CD8-positive, alpha-beta memory T cell (primary cell): Measurements from ENCODE around the gene SERTAD2. TPM values are rescaled to one million over a fixed set of nuclear protein-coding genes. Genes with fewer than 3 reads are reported as not detected.
A peak's percentile ranks its signal among the peaks of the same experiment; 100 is the strongest.

Experiments
- CTCF ChIA-PET: fragments of 350-600 bp; sonication (Branson Sonifier 250); formaldehyde crosslinking; loops from one replicate; lab custom pipeline; 2021; ENCODE audit warnings: antibody characterized with exemption; lab: Charles Lee
- POLR2A ChIA-PET: fragments of 350-600 bp; sonication (Branson Sonifier 250); formaldehyde crosslinking; loops from one replicate; lab custom pipeline; 2021; ENCODE audit warnings: antibody characterized with exemption; lab: Charles Lee
- DNase-seq, 5 donors: peaks; one replicate each; pipeline versions ENCODE4 v3.0.0 to v3.0.0-alpha.2; 2020 to 2022; ENCODE audit warnings: mixed read lengths in 1 of 5
- H3K27ac ChIP-seq: one replicate; pipeline ENCODE4 v1.7.0; 2013; ENCODE audit warnings: low read depth, mild to moderate bottlenecking, low read length, moderate library complexity
- H3K27me3 ChIP-seq: 2 replicates; pipeline ENCODE4 v1.7.0; 2013; ENCODE audit warnings: low read length, mild to moderate bottlenecking; ENCODE audit not compliant: insufficient read depth, poor library complexity, severe bottlenecking
- H3K36me3 ChIP-seq: 2 replicates; pipeline ENCODE4 v1.7.0; 2013; ENCODE audit warnings: mild to moderate bottlenecking, low read length, moderate library complexity; ENCODE audit not compliant: insufficient read depth
- H3K4me1 ChIP-seq: 2 replicates; pipeline ENCODE4 v1.7.0; 2013; ENCODE audit warnings: mild to moderate bottlenecking, low read length, moderate library complexity; ENCODE audit not compliant: insufficient read depth
- H3K4me3 ChIP-seq: 2 replicates; pipeline ENCODE4 v1.7.0; 2013; ENCODE audit warnings: mild to moderate bottlenecking, low read length
- H3K9me3 ChIP-seq: 2 replicates; pipeline ENCODE4 v1.7.0; 2013; ENCODE audit warnings: mild to moderate bottlenecking, low read length
- H3K27ac Mint-ChIP-seq, 8 donors: one replicate each; pipeline ENCODE4 v1.8.0; 2020 to 2021; ENCODE audit warnings: mixed read lengths in 8 of 8, mild to moderate bottlenecking in 6 of 8, inconsistent platforms in 3 of 8, moderate library complexity in 3 of 8
- H3K27me3 Mint-ChIP-seq, 2 donors: one replicate each; pipeline ENCODE4 v1.8.0; 2020 to 2021; ENCODE audit warnings: mixed read lengths in 2 of 2, mild to moderate bottlenecking in 1 of 2, moderate library complexity in 1 of 2
- H3K36me3 Mint-ChIP-seq, 3 donors: one replicate each; pipeline ENCODE4 v1.8.0; 2020 to 2021; ENCODE audit warnings: mixed read lengths in 3 of 3, inconsistent platforms in 1 of 3, mild to moderate bottlenecking in 1 of 3
- H3K4me1 Mint-ChIP-seq, 3 donors: one replicate each; pipeline ENCODE4 v1.8.0; 2020 to 2021; ENCODE audit warnings: mixed read lengths in 3 of 3, inconsistent platforms in 1 of 3, mild to moderate bottlenecking in 1 of 3
- H3K4me3 Mint-ChIP-seq, 7 donors: one replicate each; pipeline ENCODE4 v1.8.0; 2020 to 2021; ENCODE audit warnings: mixed read lengths in 7 of 7, mild to moderate bottlenecking in 6 of 7, moderate library complexity in 4 of 7, inconsistent platforms in 2 of 7
- H3K9me3 Mint-ChIP-seq, 5 donors: one replicate each; pipeline ENCODE4 v1.8.0; 2020 to 2022; ENCODE audit warnings: mixed read lengths in 5 of 5, mild to moderate bottlenecking in 3 of 5, moderate library complexity in 2 of 5, inconsistent platforms in 1 of 5
- polyA plus RNA-seq: library from polyadenylated mRNA; unstranded; fragments of 300-500 nt; fragmentation: Illumina TruSeq; gene quantifications from one replicate; pipeline ENCODE4 v1.2.3, GENCODE V29; 2021
- total RNA-seq, 2 experiments: library from RNA; stranded (reverse); gene quantifications; one replicate each; pipeline ENCODE4 v1.2.3, GENCODE V29; 2021

The SERTAD2 gene
- total and polyA plus RNA-seq, 3 experiments from 2014 or later, result 6.3 to 21.4 (median 20.6) TPM

DNA sequence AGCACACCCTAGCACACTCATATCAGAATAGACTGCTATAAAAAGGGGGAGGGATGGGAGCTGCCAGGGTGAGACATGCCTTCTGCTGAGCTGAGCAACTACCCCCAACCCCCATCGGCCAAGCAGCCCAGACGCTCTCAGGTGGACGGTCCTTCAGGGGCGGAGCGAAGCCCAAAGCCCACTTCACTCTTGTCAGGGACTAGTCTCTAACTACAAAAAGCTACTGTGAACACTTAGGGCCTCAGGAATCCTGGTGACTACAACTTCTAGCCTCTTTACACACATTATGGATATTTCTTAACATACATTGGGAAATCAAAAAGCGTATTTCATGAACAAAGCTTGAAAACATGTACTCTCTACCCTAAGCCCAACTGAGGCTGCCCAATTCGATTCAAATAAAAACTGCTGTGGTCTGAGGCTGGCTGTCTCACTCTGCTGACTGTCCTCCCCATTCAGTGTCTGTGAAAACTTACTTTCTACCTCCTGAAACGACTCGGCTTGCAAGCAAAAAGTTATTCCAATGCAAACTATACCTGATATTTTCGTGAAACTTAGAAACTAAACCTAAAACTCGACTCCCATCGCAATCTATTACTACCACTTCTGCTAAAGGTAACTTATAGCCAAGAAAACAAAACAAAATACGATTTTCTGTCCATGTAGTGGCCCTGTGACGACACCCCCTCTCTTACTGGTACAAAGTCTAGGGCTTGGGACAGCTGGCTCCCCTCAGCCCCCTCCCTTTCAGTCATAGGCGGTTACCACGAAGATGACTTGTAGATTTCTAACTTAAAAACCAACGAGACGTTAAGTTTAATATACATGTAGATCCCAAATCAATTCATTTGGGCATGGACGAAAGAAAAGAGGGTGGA is 1.2 kb downstream of the SERTAD2 start:
- H3K27ac ChIP-seq, result peak overlapping the region; percentile 76
- H3K36me3 ChIP-seq, result no peaks in the 10 kb centered on the region
- H3K9me3 ChIP-seq, result no peaks in the 10 kb centered on the region
- H3K4me1 ChIP-seq, result peaks cover 56% of the 10 kb centered on the region
- DNase-seq, result no peak
- Mint-ChIP-seq H3K4me1 (peaks cover 56 to 78% (median 66%) of the 10 kb centered on the region in 3 donors), H3K27me3 (no peaks in the 10 kb centered on the region), H3K27ac (peak overlapping the region; percentile 88 to 99 (median 96)), H3K4me3 (peak overlapping the region; percentile 89 to 95 (median 92)), H3K9me3 (no peaks in the 10 kb centered on the region), H3K36me3 (peaks cover 0 to 8% (median 0%) of the 10 kb centered on the region in 3 donors)
- H3K27me3 ChIP-seq, result no peaks in the 10 kb centered on the region
- CTCF ChIA-PET, result interaction anchor here (0.8 to 9.7 kb wide), 19 partner anchors 8 to 381 kb away, joined by 3 to 81 read pairs (median 14); partner anchors contain the start of gene AFTPH
- POLR2A ChIA-PET, result interaction anchor here (1.0 to 6.0 kb wide), 14 partner anchors 8 to 478 kb away, joined by 3 to 167 read pairs (median 8); partner anchors contain the start of genes AFTPH and RAB1A
- peak overlapping the region; percentile 90 for H3K4me3 ChIP-seq

GRCh38 chr2:64651590-64651989 is 2.1 kb downstream of the SERTAD2 start:
- peak overlapping the region in 3 of 8 donors; percentile 39 to 88 (median 64) for H3K27ac Mint-ChIP-seq

GRCh38 chr2:64650722-64651338 is 2.9 kb downstream of the SERTAD2 start:
- peaks cover 66% of the 10 kb centered on the region for H3K4me1 ChIP-seq
- no peaks in the 10 kb centered on the region for H3K36me3 ChIP-seq
- Mint-ChIP-seq H3K27me3 (no peaks in the 10 kb centered on the region), H3K36me3 (peaks cover 0 to 8% (median 0%) of the 10 kb centered on the region in 3 donors), H3K27ac (peak overlapping the region in 1 of 8 donors; percentile 31), H3K9me3 (no peaks in the 10 kb centered on the region), H3K4me3 (peak overlapping the region in 2 of 7 donors; percentile 24 to 43), H3K4me1 (peaks cover 63 to 86% (median 80%) of the 10 kb centered on the region in 3 donors)
- H3K27ac ChIP-seq, result peak overlapping the region; percentile 21
- H3K9me3 ChIP-seq, result no peaks in the 10 kb centered on the region
- POLR2A ChIA-PET, result interaction anchor here (1.1 to 6.0 kb wide), 4 partner anchors 14 to 99 kb away, joined by 3 to 167 read pairs (median 34); no protein-coding TSS in a partner anchor
- DNase-seq, result no peak
- no peaks in the 10 kb centered on the region for H3K27me3 ChIP-seq
- no peak overlapping the region for H3K4me3 ChIP-seq
- CTCF ChIA-PET, result interaction anchor here (0.9 to 9.7 kb wide), 10 partner anchors 15 to 222 kb away, joined by 3 to 81 read pairs (median 9); partner anchors contain the start of gene AFTPH

More at GRCh38 chr2:64651590-64651989, 2.1 kb downstream of the SERTAD2 start:
- ChIA-PET CTCF (interaction anchor here (0.8 to 9.7 kb wide), 14 partner anchors 7 to 382 kb away, joined by 3 to 81 read pairs (median 20); partner anchors contain the start of gene AFTPH), POLR2A (interaction anchor here (1.1 to 6.0 kb wide), 4 partner anchors 13 to 98 kb away, joined by 3 to 167 read pairs (median 34); no protein-coding TSS in a partner anchor)
- DNase-seq, result no peak
- Histone ChIP-seq H3K27ac (peak overlapping the region; percentile 76), H3K4me3 (no peak overlapping the region), H3K4me1 (peaks cover 60% of the 10 kb centered on the region), H3K36me3 (no peaks in the 10 kb centered on the region), H3K9me3 (no peaks in the 10 kb centered on the region), H3K27me3 (no peaks in the 10 kb centered on the region)
- Mint-ChIP-seq H3K4me3 (peak overlapping the region in 4 of 7 donors; percentile 89 to 92 (median 90)), H3K27me3 (no peaks in the 10 kb centered on the region), H3K9me3 (no peaks in the 10 kb centered on the region), H3K4me1 (peaks cover 59 to 83% (median 75%) of the 10 kb centered on the region in 3 donors), H3K36me3 (peaks cover 0 to 8% (median 0%) of the 10 kb centered on the region in 3 donors)

DNA sequence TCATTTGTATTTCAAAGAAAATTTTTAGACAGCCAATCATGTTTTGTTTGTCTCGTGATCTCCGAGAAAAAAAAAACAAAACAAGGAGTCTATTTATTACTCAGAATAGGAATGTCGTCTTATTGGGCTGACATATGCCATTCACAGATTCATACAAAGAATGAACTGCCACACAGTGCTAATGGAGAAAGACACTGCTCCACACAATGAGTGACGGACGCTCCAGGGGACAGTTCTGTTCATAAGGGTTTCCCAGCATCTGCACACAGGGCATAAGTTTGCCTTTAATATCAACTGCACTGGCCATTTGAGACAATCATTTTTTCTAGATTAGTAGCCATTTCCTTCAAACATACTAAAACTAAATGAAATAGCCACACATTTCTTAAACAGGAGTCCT is 3.4 kb downstream of the SERTAD2 start:
- Histone ChIP-seq H3K4me1 (peaks cover 66% of the 10 kb centered on the region), H3K27ac (no peak overlapping the region), H3K27me3 (no peaks in the 10 kb centered on the region), H3K4me3 (no peak overlapping the region), H3K9me3 (no peaks in the 10 kb centered on the region), H3K36me3 (no peaks in the 10 kb centered on the region)
- Mint-ChIP-seq H3K27me3 (no peaks in the 10 kb centered on the region), H3K9me3 (no peaks in the 10 kb centered on the region), H3K27ac (no peak overlapping the region), H3K36me3 (peaks cover 0 to 8% (median 0%) of the 10 kb centered on the region in 3 donors), H3K4me1 (peaks cover 58 to 85% (median 76%) of the 10 kb centered on the region in 3 donors), H3K4me3 (peak overlapping the region in 3 of 7 donors; percentile 23 to 43 (median 24))
- ChIA-PET CTCF (interaction anchor here (0.9 to 9.7 kb wide), 9 partner anchors 15 to 223 kb away, joined by 3 to 81 read pairs (median 10); partner anchors contain the start of gene AFTPH), POLR2A (interaction anchor here (0.6 to 6.0 kb wide), 3 partner anchors 15 to 99 kb away, joined by 6 to 167 read pairs (median 66); no protein-coding TSS in a partner anchor)
- DNase-seq, result no peak

- no peaks in the 10 kb centered on the region for H3K9me3 Mint-ChIP-seq
- POLR2A ChIA-PET, result interaction anchor here (0.6 to 1.1 kb wide), 3 partner anchors 102 to 137 kb away, joined by 3 to 5 read pairs (median 4); no protein-coding TSS in a partner anchor
- Histone ChIP-seq H3K27me3 (no peaks in the 10 kb centered on the region), H3K4me1 (peaks cover 64% of the 10 kb centered on the region), H3K4me3 (peak overlapping the region; percentile 5), H3K27ac (no peak overlapping the region), H3K36me3 (no peaks in the 10 kb centered on the region), H3K9me3 (no peaks in the 10 kb centered on the region)
- no peaks in the 10 kb centered on the region for H3K27me3 Mint-ChIP-seq
- H3K27ac Mint-ChIP-seq, result peak overlapping the region in 5 of 8 donors; percentile 2 to 55 (median 27)
- peak overlapping the region in 3 of 7 donors; percentile 5 to 28 (median 7) for H3K4me3 Mint-ChIP-seq
- CTCF ChIA-PET, result interaction anchor here (1.1 to 9.7 kb wide), 9 partner anchors 16 to 224 kb away, joined by 3 to 81 read pairs (median 10); partner anchors contain the start of gene AFTPH
- peaks cover 0 to 8% (median 0%) of the 10 kb centered on the region in 3 donors for H3K36me3 Mint-ChIP-seq
- DNase-seq, result no peak
- H3K4me1 Mint-ChIP-seq, result peaks cover 58 to 85% (median 76%) of the 10 kb centered on the region in 3 donors
Measured at GRCh38 chr2:64649626-64650025, 4.1 kb downstream of the SERTAD2 start.

DNA sequence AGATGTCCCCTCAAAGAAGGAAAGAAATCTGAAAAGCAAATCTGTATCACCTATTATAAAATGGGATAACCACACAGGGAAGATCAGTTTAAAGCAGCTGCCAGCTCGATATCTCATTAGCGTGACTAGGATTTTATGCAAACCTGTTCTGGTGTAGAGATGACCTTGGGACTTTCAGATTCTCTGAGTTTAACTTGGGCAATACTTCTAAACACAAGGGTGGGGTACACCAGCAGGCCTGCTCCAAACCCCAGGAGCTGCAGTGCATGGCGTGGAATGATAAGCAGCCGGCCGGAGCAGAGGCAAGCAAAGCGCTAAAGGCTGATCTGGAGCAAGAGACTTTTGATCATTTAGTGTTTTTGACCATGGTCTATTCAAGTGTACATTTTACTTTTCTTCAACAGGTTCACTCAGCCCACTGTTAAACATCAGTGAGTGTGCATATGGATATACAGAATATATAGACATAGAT is 4.7 kb downstream of the SERTAD2 start:
- Histone ChIP-seq H3K27me3 (no peaks in the 10 kb centered on the region), H3K9me3 (no peaks in the 10 kb centered on the region), H3K4me3 (no peak overlapping the region), H3K27ac (no peak overlapping the region), H3K36me3 (no peaks in the 10 kb centered on the region), H3K4me1 (peaks cover 68% of the 10 kb centered on the region)
- Mint-ChIP-seq H3K9me3 (no peaks in the 10 kb centered on the region), H3K27ac (peak overlapping the region in 2 of 8 donors; percentile 3 to 23), H3K4me3 (no peak overlapping the region), H3K27me3 (no peaks in the 10 kb centered on the region), H3K4me1 (peaks cover 61 to 89% (median 80%) of the 10 kb centered on the region in 3 donors), H3K36me3 (peaks cover 0 to 7% (median 0%) of the 10 kb centered on the region in 3 donors)
- ChIA-PET CTCF (interaction anchor here (1.1 to 9.7 kb wide), 10 partner anchors 9 to 224 kb away, joined by 3 to 81 read pairs (median 7); partner anchors contain the start of gene AFTPH), POLR2A (interaction anchor here (0.6 to 1.1 kb wide), 3 partner anchors 103 to 137 kb away, joined by 3 to 5 read pairs (median 4); no protein-coding TSS in a partner anchor)
- DNase-seq, result no peak
